ENCODE measurements around the gene GLRA1.

The GLRA1 gene

GRCh38 chr5:151906246-151906645 lies 18.4 kb downstream of the GLRA1 start:
- TF ChIP-seq CTCF (IDR thresholded peaks at IDR 0.05; ENCODE audit: control insufficient read depth, extremely low read depth, insufficient read depth) = no peak
- no peak for DNase-seq (ENCODE audit: low read depth)
- H3K4me3 ChIP-seq (ENCODE audit: low read depth, low read length) = no peak overlapping the region

GRCh38 chr5:151905557-151905961 lies 19.1 kb downstream of the GLRA1 start:
- no peak overlapping the region for H3K4me3 ChIP-seq (ENCODE audit: low read depth, low read length)
- TF ChIP-seq CTCF (IDR thresholded peaks at IDR 0.05; ENCODE audit: control insufficient read depth, extremely low read depth, insufficient read depth) = no peak
- DNase-seq (ENCODE audit: low read depth) = no peak

- DNase-seq (ENCODE audit: low read depth) = no peak
- H3K4me3 ChIP-seq (ENCODE audit: low read depth, low read length) = no peak overlapping the region
- TF ChIP-seq CTCF (IDR thresholded peaks at IDR 0.05; ENCODE audit: control insufficient read depth, extremely low read depth, insufficient read depth) = no peak
Observed at GRCh38 chr5:151904909-151905308, 19.7 kb downstream of the GLRA1 start.

- no peak for DNase-seq (ENCODE audit: low read depth)
- TF ChIP-seq CTCF (IDR thresholded peaks at IDR 0.05; ENCODE audit: control insufficient read depth, extremely low read depth, insufficient read depth) = no peak
- H3K4me3 ChIP-seq (ENCODE audit: low read depth, low read length) = no peak overlapping the region
Observed at GRCh38 chr5:151904127-151904526, 20.5 kb downstream of the GLRA1 start.

GRCh38 chr5:151903243-151903653 lies 21.4 kb downstream of the GLRA1 start:
- no peak for DNase-seq (ENCODE audit: low read depth)
- H3K4me3 ChIP-seq (ENCODE audit: low read depth, low read length) = no peak overlapping the region
- TF ChIP-seq CTCF (IDR thresholded peaks at IDR 0.05; ENCODE audit: control insufficient read depth, extremely low read depth, insufficient read depth) = no peak

- no peak for DNase-seq (ENCODE audit: low read depth)
- TF ChIP-seq CTCF (IDR thresholded peaks at IDR 0.05; ENCODE audit: control insufficient read depth, extremely low read depth, insufficient read depth) = no peak
Observed at GRCh38 chr5:151902215-151902614, 22.4 kb downstream of the GLRA1 start.

GRCh38 chr5:151901611-151902010 lies 23.0 kb downstream of the GLRA1 start:
- no peak overlapping the region for H3K4me3 ChIP-seq (ENCODE audit: low read depth, low read length)
- no peak for DNase-seq (ENCODE audit: low read depth)
- TF ChIP-seq CTCF (IDR thresholded peaks at IDR 0.05; ENCODE audit: control insufficient read depth, extremely low read depth, insufficient read depth) = no peak

More at GRCh38 chr5:151902215-151902614, 22.4 kb downstream of the GLRA1 start:
- H3K4me3 ChIP-seq (ENCODE audit: low read depth, low read length) = no peak overlapping the region

All from LNCaP clone FGC (cell line).